CD14-positive monocyte (primary cell): ENCODE measurements around the gene RTN1. TPM values are rescaled to one million over a fixed set of nuclear protein-coding genes. Genes with fewer than 3 reads are reported as not detected.

Experiments used
- DNase-seq, 3 donors: peaks; one replicate each; pipeline ENCODE4 v3.0.0-alpha.2; 2011 to 2022
- H2AFZ ChIP-seq: 2 replicates; pipeline ENCODE4 v1.6.0; 2012; ENCODE audit warnings: mild to moderate bottlenecking, low read depth, low read length, inconsistent platforms; ENCODE audit not compliant: insufficient read depth, poor library complexity, severe bottlenecking
- H3K27ac ChIP-seq, 2 donors: 1 replicate in 1 of 2; 2 replicates in 1 of 2; pipeline ENCODE4 v1.5.1; 2012 to 2013; ENCODE audit warnings: low read length in 2 of 2, control low read depth in 1 of 2, inconsistent platforms in 1 of 2, low read depth in 1 of 2, mild to moderate bottlenecking in 1 of 2
- H3K27me3 ChIP-seq, 2 donors: one replicate each; pipeline versions ENCODE4 v1.6.0 to v1.6.1; 2011 to 2013; ENCODE audit warnings: low read length in 2 of 2; ENCODE audit not compliant: control insufficient read depth in 2 of 2, insufficient read depth in 2 of 2
- H3K36me3 ChIP-seq, 2 donors: replicated peaks in 1 of 2; 1 replicate in 1 of 2; 2 replicates in 1 of 2; pipeline versions ENCODE4 v1.5.1 to v1.6.1; 2012 to 2013; ENCODE audit warnings: low read length in 2 of 2, control low read depth in 1 of 2, inconsistent platforms in 1 of 2, mild to moderate bottlenecking in 1 of 2; ENCODE audit not compliant: insufficient read depth in 2 of 2, control insufficient read depth in 1 of 2
- H3K4me1 ChIP-seq, 2 donors: 1 replicate in 1 of 2; 2 replicates in 1 of 2; pipeline versions ENCODE4 v1.5.1 to v1.6.1; 2012 to 2013; ENCODE audit warnings: low read length in 2 of 2, control low read depth in 1 of 2, inconsistent platforms in 1 of 2, mild to moderate bottlenecking in 1 of 2, moderate library complexity in 1 of 2; ENCODE audit not compliant: insufficient read depth in 2 of 2, control insufficient read depth in 1 of 2
- H3K4me2 ChIP-seq: replicated peaks from 2 replicates; pipeline ENCODE3; 2012; ENCODE audit warnings: low read length, moderate library complexity, mild to moderate bottlenecking; ENCODE audit not compliant: poor library complexity, severe bottlenecking; ENCODE audit errors: extremely low read depth
- H3K4me3 ChIP-seq, 3 experiments: fragments of 200-600 bp in 1 of 3; sonication (generic) in 1 of 3; replicated peaks in 1 of 3; 1 replicate in 2 of 3; 2 replicates in 1 of 3; pipeline ENCODE4 v1.5.1; 2011 to 2013; ENCODE audit warnings: low read length in 3 of 3, mild to moderate bottlenecking in 3 of 3, control low read depth in 2 of 3, low read depth in 2 of 3, inconsistent platforms in 1 of 3, moderate library complexity in 1 of 3
- H3K79me2 ChIP-seq: 2 replicates; pipeline ENCODE4 v1.6.0; 2012; ENCODE audit warnings: mild to moderate bottlenecking, control low read depth, inconsistent platforms, low read length, moderate library complexity; ENCODE audit not compliant: insufficient read depth
- H3K9ac ChIP-seq: 2 replicates; pipeline ENCODE4 v1.6.0; 2017; ENCODE audit warnings: low read length, mild to moderate bottlenecking; ENCODE audit not compliant: insufficient read depth, poor library complexity, severe bottlenecking
- H3K9me3 ChIP-seq, 2 donors: replicated peaks in 1 of 2; 1 replicate in 1 of 2; 2 replicates in 1 of 2; pipeline versions ENCODE4 v1.5.1 to v1.6.1; 2012 to 2013; ENCODE audit warnings: low read length in 2 of 2, control low read depth in 1 of 2; ENCODE audit not compliant: control insufficient read depth in 1 of 2, insufficient read depth in 1 of 2
- H4K20me1 ChIP-seq: 2 replicates; pipeline ENCODE4 v1.6.0; 2012; ENCODE audit warnings: mild to moderate bottlenecking, low read length, control low read depth, moderate library complexity; ENCODE audit not compliant: insufficient read depth
- H3K27ac Mint-ChIP-seq, 7 donors: one replicate each; pipeline ENCODE4 v1.8.0; 2020; ENCODE audit warnings: mild to moderate bottlenecking in 7 of 7, mixed read lengths in 7 of 7, moderate library complexity in 6 of 7, inconsistent platforms in 2 of 7
- H3K27me3 Mint-ChIP-seq, 3 donors: one replicate each; pipeline ENCODE4 v1.8.0; 2021 to 2022; ENCODE audit warnings: low read depth in 3 of 3, mild to moderate bottlenecking in 3 of 3, mixed read lengths in 3 of 3, moderate library complexity in 3 of 3, inconsistent platforms in 1 of 3
- H3K36me3 Mint-ChIP-seq, 2 donors: one replicate each; pipeline ENCODE4 v1.8.0; 2020; ENCODE audit warnings: mixed read lengths in 2 of 2, inconsistent platforms in 1 of 2, mild to moderate bottlenecking in 1 of 2
- H3K4me1 Mint-ChIP-seq: one replicate; pipeline ENCODE4 v1.8.0; 2020; ENCODE audit warnings: mild to moderate bottlenecking, mixed read lengths
- H3K4me3 Mint-ChIP-seq, 2 donors: one replicate each; pipeline ENCODE4 v1.8.0; 2020; ENCODE audit warnings: mild to moderate bottlenecking in 2 of 2, mixed read lengths in 2 of 2, moderate library complexity in 1 of 2
- H3K9me3 Mint-ChIP-seq, 7 donors: one replicate each; pipeline ENCODE4 v1.8.0; 2020 to 2022; ENCODE audit warnings: mixed read lengths in 7 of 7, mild to moderate bottlenecking in 6 of 7, moderate library complexity in 6 of 7, inconsistent platforms in 2 of 7
- WGBS: methylation state at CpG from one replicate; pipeline ENCODE4 v1.1.5; 2013; ENCODE audit warnings: missing lambda C conversion rate; ENCODE audit not compliant: insufficient coverage; 5-methylcytosine and 5-hydroxymethylcytosine counted together
- intact Hi-C, 2 donors: fragments of 100-400 bp; cut with micrococcal nuclease; formaldehyde crosslinking; loops; one replicate each; pipeline versions ENCODE4 v1.15.0 to v1.15.1; 2023
- polyA plus RNA-seq, 3 donors: library from polyadenylated mRNA; depleted of rRNA in 1 of 3; unstranded in 2 of 3; stranded (reverse) in 1 of 3; fragments of 300-500 nt in 2 of 3; fragments of >200 nt in 1 of 3; fragmentation: Illumina TruSeq in 2 of 3; gene quantifications; 1 replicate in 2 of 3; 2 replicates in 1 of 3; pipeline ENCODE4 v1.2.3, GENCODE V29; 2012 to 2021
- TF ChIP-seq, protein P1 (sequence below): fragments of 200-600 bp; IDR thresholded peaks from one replicate; pipeline ENCODE4 v1.8.0; 2022; ENCODE audit warnings: antibody characterized with exemption, mild to moderate bottlenecking

The RTN1 gene
- polyA plus RNA-seq, 3 donors = 40.2 to 75.1 (median 55.0) TPM

DNA sequence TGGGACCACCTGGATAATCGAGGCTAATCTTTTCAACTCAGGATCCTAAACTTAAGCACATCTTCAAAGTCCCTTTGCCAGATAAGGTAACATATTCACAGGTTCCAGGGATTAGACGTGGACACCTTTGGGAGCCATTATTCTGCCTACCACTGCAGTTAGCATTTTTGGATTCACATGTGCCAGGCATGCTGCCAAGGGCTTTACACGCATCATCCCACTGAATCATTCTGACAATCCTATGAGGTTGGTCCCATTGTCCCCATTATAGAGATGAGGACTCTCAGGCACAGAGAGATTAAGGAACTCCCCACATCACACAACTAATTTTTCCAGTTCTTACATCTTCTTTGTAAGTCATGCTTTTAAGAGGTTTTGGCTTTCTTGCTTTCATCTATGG lies 34.5 kb downstream of the RTN1 start:
- no peak for DNase-seq
- 100% methylated on average over 2 of the region's 3 CpGs for WGBS
- TF ChIP-seq, protein P1, sequence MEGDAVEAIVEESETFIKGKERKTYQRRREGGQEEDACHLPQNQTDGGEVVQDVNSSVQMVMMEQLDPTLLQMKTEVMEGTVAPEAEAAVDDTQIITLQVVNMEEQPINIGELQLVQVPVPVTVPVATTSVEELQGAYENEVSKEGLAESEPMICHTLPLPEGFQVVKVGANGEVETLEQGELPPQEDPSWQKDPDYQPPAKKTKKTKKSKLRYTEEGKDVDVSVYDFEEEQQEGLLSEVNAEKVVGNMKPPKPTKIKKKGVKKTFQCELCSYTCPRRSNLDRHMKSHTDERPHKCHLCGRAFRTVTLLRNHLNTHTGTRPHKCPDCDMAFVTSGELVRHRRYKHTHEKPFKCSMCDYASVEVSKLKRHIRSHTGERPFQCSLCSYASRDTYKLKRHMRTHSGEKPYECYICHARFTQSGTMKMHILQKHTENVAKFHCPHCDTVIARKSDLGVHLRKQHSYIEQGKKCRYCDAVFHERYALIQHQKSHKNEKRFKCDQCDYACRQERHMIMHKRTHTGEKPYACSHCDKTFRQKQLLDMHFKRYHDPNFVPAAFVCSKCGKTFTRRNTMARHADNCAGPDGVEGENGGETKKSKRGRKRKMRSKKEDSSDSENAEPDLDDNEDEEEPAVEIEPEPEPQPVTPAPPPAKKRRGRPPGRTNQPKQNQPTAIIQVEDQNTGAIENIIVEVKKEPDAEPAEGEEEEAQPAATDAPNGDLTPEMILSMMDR = no peak
- H3K4me3 Mint-ChIP-seq = no peak overlapping the region
- no peak overlapping the region for H3K27ac Mint-ChIP-seq
- Histone ChIP-seq H3K9me3 (no peaks in the 10 kb centered on the region), H3K9ac (no peak overlapping the region), H2AFZ (no peak overlapping the region), H3K27me3 (no peaks in the 10 kb centered on the region), H3K79me2 (no peaks in the 10 kb centered on the region), H3K4me1 (peaks cover 3 to 4% of the 10 kb centered on the region in 2 donors), H4K20me1 (peaks cover 51% of the 10 kb centered on the region), H3K4me3 (no peak overlapping the region), H3K27ac (no peak overlapping the region), H3K4me2 (no peak overlapping the region), H3K36me3 (no peaks in the 10 kb centered on the region)
- H3K4me1 Mint-ChIP-seq = peaks cover 13% of the 10 kb centered on the region
- peaks cover 2 to 6% of the 10 kb centered on the region in 2 donors for H3K36me3 Mint-ChIP-seq
- no peaks in the 10 kb centered on the region for H3K9me3 Mint-ChIP-seq
- peaks cover 0 to 3% (median 1%) of the 10 kb centered on the region in 3 donors for H3K27me3 Mint-ChIP-seq
- intact Hi-C loops = no loop called here

GRCh38 chr14:59832653-59833294 lies 37.8 kb downstream of the RTN1 start:
- Mint-ChIP-seq H3K27ac (no peak overlapping the region), H3K4me3 (no peak overlapping the region), H3K4me1 (peaks cover 42% of the 10 kb centered on the region), H3K36me3 (peaks cover 3 to 6% of the 10 kb centered on the region in 2 donors), H3K9me3 (peaks cover 0 to 4% (median 0%) of the 10 kb centered on the region in 7 donors), H3K27me3 (peaks cover 0 to 2% (median 0%) of the 10 kb centered on the region in 3 donors)
- peaks cover 28 to 31% of the 10 kb centered on the region in 2 donors for H3K4me1 ChIP-seq
- no peak overlapping the region for H2AFZ ChIP-seq
- no peaks in the 10 kb centered on the region for H3K36me3 ChIP-seq
- no peak overlapping the region for H3K4me3 ChIP-seq
- no peak overlapping the region for H3K4me2 ChIP-seq
- H3K9me3 ChIP-seq = no peaks in the 10 kb centered on the region
- H4K20me1 ChIP-seq = peaks cover 29% of the 10 kb centered on the region
- no peaks in the 10 kb centered on the region for H3K27me3 ChIP-seq
- TF ChIP-seq, protein P1 = no peak
- DNase-seq = no peak
- H3K27ac ChIP-seq = no peak overlapping the region
- intact Hi-C loops = no loop called here
- no peak overlapping the region for H3K9ac ChIP-seq
- no CpG with 5 or more reads among the region's 2 CpGs for WGBS
- no peaks in the 10 kb centered on the region for H3K79me2 ChIP-seq
